Trophoblast cell (in vitro differentiated cells and primary cell): ENCODE measurements around the gene HGFAC.

Source experiments
- DNase-seq, 2 donors: peaks; one replicate each; pipeline ENCODE4 v3.0.0-alpha.2; 2016
- H2AFZ ChIP-seq: 2 replicates; pipeline ENCODE4 v1.6.1; 2013; ENCODE audit warnings: low read length, moderate library complexity, mild to moderate bottlenecking; ENCODE audit not compliant: insufficient read depth, poor library complexity
- H2AK5ac ChIP-seq: 2 replicates; pipeline ENCODE4 v1.6.1; 2013; ENCODE audit warnings: mild to moderate bottlenecking, low read length
- H2BK120ac ChIP-seq: 2 replicates; pipeline ENCODE4 v1.6.1; 2013; ENCODE audit warnings: low read length, mild to moderate bottlenecking, moderate library complexity; ENCODE audit not compliant: insufficient read depth, poor library complexity
- H2BK12ac ChIP-seq: 2 replicates; pipeline ENCODE4 v1.6.1; 2013; ENCODE audit warnings: mild to moderate bottlenecking, low read length, moderate library complexity
- H2BK5ac ChIP-seq: 2 replicates; pipeline ENCODE4 v1.6.1; 2013; ENCODE audit warnings: low read length, low read depth, moderate library complexity, mild to moderate bottlenecking; ENCODE audit not compliant: poor library complexity
- H3K14ac ChIP-seq: 2 replicates; pipeline ENCODE4 v1.6.1; 2013; ENCODE audit warnings: mild to moderate bottlenecking, low read length
- H3K18ac ChIP-seq: 2 replicates; pipeline ENCODE4 v1.6.1; 2013; ENCODE audit warnings: mild to moderate bottlenecking, low read length
- H3K23ac ChIP-seq: 2 replicates; pipeline ENCODE4 v1.6.1; 2013; ENCODE audit warnings: low read length
- H3K27ac ChIP-seq: 2 replicates; pipeline ENCODE4 v1.5.1; 2013; ENCODE audit warnings: low read depth, mild to moderate bottlenecking, inconsistent platforms, low read length, moderate library complexity
- H3K27me3 ChIP-seq: 2 replicates; pipeline ENCODE4 v1.6.1; 2013; ENCODE audit warnings: inconsistent platforms, mild to moderate bottlenecking, low read length, moderate library complexity; ENCODE audit not compliant: insufficient read depth
- H3K36me3 ChIP-seq, 2 experiments: 1 replicate in 1 of 2; 2 replicates in 1 of 2; pipeline ENCODE4 v1.6.1; 2013; ENCODE audit warnings: low read length in 2 of 2, mild to moderate bottlenecking in 2 of 2, moderate library complexity in 1 of 2; ENCODE audit not compliant: insufficient read depth in 2 of 2, control insufficient read depth in 1 of 2
- H3K4ac ChIP-seq: 2 replicates; pipeline ENCODE4 v1.6.1; 2013; ENCODE audit warnings: low read depth, mild to moderate bottlenecking, low read length, moderate library complexity
- H3K4me1 ChIP-seq, 2 experiments: 1 replicate in 1 of 2; 2 replicates in 1 of 2; pipeline ENCODE4 v1.6.1; 2013; ENCODE audit warnings: low read length in 2 of 2, mild to moderate bottlenecking in 2 of 2, moderate library complexity in 1 of 2; ENCODE audit not compliant: insufficient read depth in 2 of 2, control insufficient read depth in 1 of 2
- H3K4me2 ChIP-seq: 2 replicates; pipeline ENCODE4 v1.6.1; 2013; ENCODE audit warnings: inconsistent platforms, mild to moderate bottlenecking, low read length, moderate library complexity
- H3K4me3 ChIP-seq: 2 replicates; pipeline ENCODE4 v1.5.1; 2013; ENCODE audit warnings: mild to moderate bottlenecking, low read depth, low read length, inconsistent platforms
- H3K79me1 ChIP-seq: one replicate; pipeline ENCODE4 v1.6.1; 2013; ENCODE audit warnings: low read length
- H3K79me2 ChIP-seq: 2 replicates; pipeline ENCODE4 v1.6.1; 2013; ENCODE audit warnings: low read length, mild to moderate bottlenecking; ENCODE audit not compliant: control insufficient read depth, insufficient read depth, poor library complexity
- H3K9ac ChIP-seq: 2 replicates; pipeline ENCODE4 v1.6.1; 2013; ENCODE audit warnings: mild to moderate bottlenecking, low read length
- H3K9me3 ChIP-seq: 2 replicates; pipeline ENCODE4 v1.6.1; 2013; ENCODE audit warnings: low read depth, mild to moderate bottlenecking, control low read depth, inconsistent platforms, low read length; ENCODE audit not compliant: insufficient read depth
- H4K12ac ChIP-seq: 2 replicates; pipeline ENCODE4 v1.6.1; 2013; ENCODE audit warnings: low read depth, mild to moderate bottlenecking, low read length, moderate library complexity
- H4K8ac ChIP-seq: 2 replicates; pipeline ENCODE4 v1.6.1; 2013; ENCODE audit warnings: low read depth, mild to moderate bottlenecking, low read length, moderate library complexity
- H4K91ac ChIP-seq: one replicate; pipeline ENCODE4 v1.6.1; 2013; ENCODE audit warnings: low read depth, mild to moderate bottlenecking, low read length, moderate library complexity
- WGBS: extraction: QIAGEN DNeasy Blood & Tissue Kit; methylation state at CpG from one replicate; pipeline ENCODE4 v1.1.7; 2013; ENCODE audit warnings: missing lambda C conversion rate; ENCODE audit not compliant: insufficient read length, insufficient coverage; ENCODE audit errors: extremely low coverage; 5-methylcytosine and 5-hydroxymethylcytosine counted together

Gene HGFAC

DNA sequence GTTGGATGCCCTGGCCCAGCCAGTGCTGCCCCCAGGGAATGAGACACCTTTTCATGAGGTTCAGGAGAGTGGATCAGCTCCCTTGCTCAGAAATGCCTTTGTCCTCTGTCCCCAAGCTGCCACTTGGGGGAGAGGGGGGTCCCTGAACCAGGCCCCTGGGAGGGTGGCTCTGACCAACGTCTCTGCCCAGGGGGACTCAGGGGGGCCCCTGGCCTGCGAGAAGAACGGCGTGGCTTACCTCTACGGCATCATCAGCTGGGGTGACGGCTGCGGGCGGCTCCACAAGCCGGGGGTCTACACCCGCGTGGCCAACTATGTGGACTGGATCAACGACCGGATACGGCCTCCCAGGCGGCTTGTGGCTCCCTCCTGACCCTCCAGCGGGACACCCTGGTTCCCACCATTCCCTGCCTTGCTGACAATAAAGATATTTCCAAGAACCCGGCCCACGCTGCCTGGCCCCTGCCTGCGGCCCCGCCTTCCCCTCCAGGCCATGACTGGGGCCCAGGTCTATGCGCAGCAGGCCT lies 7.3 kb downstream of the HGFAC start:
- no peak overlapping the region for H4K12ac ChIP-seq
- H3K4me1 ChIP-seq = no peaks in the 10 kb centered on the region
- no peak overlapping the region for H3K9ac ChIP-seq
- no peak overlapping the region for H3K23ac ChIP-seq
- H2AFZ ChIP-seq = no peak overlapping the region
- no peak overlapping the region for H3K4me2 ChIP-seq
- WGBS = no CpG with 5 or more reads among the region's 21 CpGs
- H3K14ac ChIP-seq = no peak overlapping the region
- no peaks in the 10 kb centered on the region for H3K27me3 ChIP-seq
- peaks cover 4% of the 10 kb centered on the region for H3K9me3 ChIP-seq
- H2AK5ac ChIP-seq = no peak overlapping the region
- H3K27ac ChIP-seq = no peak overlapping the region
- no peak for DNase-seq
- no peaks in the 10 kb centered on the region for H3K79me1 ChIP-seq
- H2BK120ac ChIP-seq = no peak overlapping the region
- H3K4ac ChIP-seq = no peak overlapping the region
- no peak overlapping the region for H4K8ac ChIP-seq
- H2BK12ac ChIP-seq = no peak overlapping the region
- no peak overlapping the region for H3K4me3 ChIP-seq
- no peaks in the 10 kb centered on the region for H3K36me3 ChIP-seq
- H2BK5ac ChIP-seq = no peak overlapping the region
- H3K18ac ChIP-seq = no peak overlapping the region
- H4K91ac ChIP-seq = no peak overlapping the region
- H3K79me2 ChIP-seq = no peaks in the 10 kb centered on the region

DNA sequence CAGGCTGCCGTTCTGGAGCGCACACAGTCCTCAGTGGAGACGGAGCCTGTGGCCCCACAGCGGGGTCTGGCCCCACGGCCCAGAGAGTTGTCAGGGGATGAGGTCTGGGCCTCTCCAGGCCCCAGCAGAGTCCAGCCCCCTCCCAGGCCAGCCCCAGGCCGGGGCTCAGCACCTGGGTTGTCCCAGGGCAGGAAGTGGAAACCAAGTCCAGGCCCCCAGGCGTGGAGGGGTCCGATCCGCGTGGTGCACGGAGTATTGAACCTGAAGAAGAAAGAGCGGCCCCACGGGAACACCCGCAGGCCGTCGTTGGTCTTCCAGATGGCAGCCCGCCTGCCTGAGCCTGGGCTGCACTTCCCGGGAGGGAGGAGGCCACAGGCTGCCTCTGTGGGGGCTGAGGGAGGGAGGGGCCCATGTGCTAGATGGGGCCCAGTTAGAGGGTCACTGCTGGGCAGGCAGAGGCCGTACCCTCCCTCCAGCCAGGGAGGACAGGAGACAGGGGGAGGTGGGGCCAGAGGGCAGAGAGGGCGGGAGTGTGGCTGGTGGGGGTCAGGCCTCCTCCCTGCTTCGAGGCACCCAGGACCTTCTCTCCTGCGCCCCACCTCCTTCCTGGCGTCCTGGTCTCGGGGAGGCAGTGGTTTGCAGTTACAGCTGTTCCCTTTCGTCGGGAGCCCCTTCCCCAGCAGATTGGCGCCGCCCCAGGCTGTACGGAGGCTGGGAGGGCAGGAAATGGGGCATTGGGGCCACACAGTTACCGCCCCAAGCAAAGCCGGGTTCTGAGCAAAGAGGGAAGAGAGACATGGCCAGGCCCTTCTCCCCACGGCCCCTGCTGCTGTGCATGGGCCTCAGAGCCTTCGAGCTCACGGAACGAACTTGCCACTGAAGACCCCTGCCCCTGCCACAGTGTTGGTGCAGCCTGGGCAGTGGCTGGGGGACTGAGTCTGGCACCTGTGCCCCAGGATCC lies 8.1 kb downstream of the HGFAC start:
- Histone ChIP-seq H4K12ac (no peak overlapping the region), H3K27me3 (no peaks in the 10 kb centered on the region), H3K4me3 (no peak overlapping the region), H4K8ac (no peak overlapping the region), H3K79me2 (no peaks in the 10 kb centered on the region), H2BK120ac (no peak overlapping the region), H3K36me3 (no peaks in the 10 kb centered on the region), H3K14ac (no peak overlapping the region), H3K79me1 (no peaks in the 10 kb centered on the region), H2AK5ac (no peak overlapping the region), H2BK5ac (no peak overlapping the region), H3K27ac (no peak overlapping the region), H3K9ac (no peak overlapping the region), H3K18ac (no peak overlapping the region), H3K23ac (no peak overlapping the region), H3K4me1 (no peaks in the 10 kb centered on the region), H3K4ac (no peak overlapping the region), H2AFZ (no peak overlapping the region), H4K91ac (no peak overlapping the region), H2BK12ac (no peak overlapping the region), H3K9me3 (peaks cover 6% of the 10 kb centered on the region), H3K4me2 (no peak overlapping the region)
- no CpG with 5 or more reads among the region's 35 CpGs for WGBS
- no peak for DNase-seq

DNA sequence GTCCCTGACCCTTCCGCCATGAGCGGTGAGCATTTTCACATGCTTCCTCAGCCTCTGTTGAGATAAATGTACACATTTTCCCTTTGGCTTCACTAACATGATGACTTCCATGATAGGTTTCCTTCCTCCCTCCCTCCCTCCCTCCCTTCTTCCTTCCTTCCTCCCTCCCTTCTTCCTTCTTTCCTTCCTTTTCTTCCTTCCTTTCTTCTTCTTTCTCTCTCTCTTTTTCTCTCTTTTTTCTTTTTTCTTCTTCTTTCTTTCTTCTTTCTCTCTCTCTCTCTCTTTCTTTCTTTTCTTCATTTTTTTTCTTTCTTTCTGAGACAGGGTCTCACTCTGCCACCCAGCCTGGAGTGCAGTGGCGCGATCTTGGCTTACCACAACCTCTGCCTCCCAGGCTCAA lies 8.9 kb downstream of the HGFAC start:
- Histone ChIP-seq H3K9ac (no peak overlapping the region), H2AK5ac (no peak overlapping the region), H3K4me3 (no peak overlapping the region), H3K4me2 (no peak overlapping the region), H3K79me2 (no peaks in the 10 kb centered on the region), H2BK5ac (no peak overlapping the region), H2AFZ (no peak overlapping the region), H3K18ac (no peak overlapping the region), H4K91ac (no peak overlapping the region), H3K36me3 (no peaks in the 10 kb centered on the region), H2BK12ac (no peak overlapping the region), H3K23ac (no peak overlapping the region), H3K79me1 (no peaks in the 10 kb centered on the region), H3K9me3 (peaks cover 6% of the 10 kb centered on the region), H3K27me3 (no peaks in the 10 kb centered on the region), H3K27ac (no peak overlapping the region), H3K4me1 (no peaks in the 10 kb centered on the region), H4K12ac (no peak overlapping the region), H3K14ac (no peak overlapping the region), H4K8ac (no peak overlapping the region), H2BK120ac (no peak overlapping the region), H3K4ac (no peak overlapping the region)
- no CpG with 5 or more reads among the region's 4 CpGs for WGBS
- DNase-seq = no peak

DNA sequence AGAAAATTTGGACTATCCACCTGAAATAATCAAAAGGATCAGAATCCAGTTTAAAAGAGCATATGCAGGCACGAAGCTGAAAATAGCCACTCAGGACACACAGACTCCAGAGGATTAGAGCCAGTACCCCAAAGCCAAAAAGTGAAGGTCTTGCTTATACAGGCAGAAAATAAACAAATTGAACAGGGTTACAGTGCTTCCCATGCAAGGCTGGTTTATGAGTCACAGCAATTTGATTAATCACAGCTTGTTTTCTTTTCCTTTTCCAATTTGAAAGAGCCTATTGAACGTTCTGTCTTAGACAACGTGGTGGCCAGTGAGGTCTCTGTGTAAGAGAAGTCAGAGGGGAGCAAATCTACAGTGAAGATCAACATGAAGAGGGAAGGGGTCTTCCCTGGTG lies 10.2 kb downstream of the HGFAC start:
- H4K8ac ChIP-seq = no peak overlapping the region
- H3K79me1 ChIP-seq = no peaks in the 10 kb centered on the region
- no peaks in the 10 kb centered on the region for H3K36me3 ChIP-seq
- H3K4me3 ChIP-seq = no peak overlapping the region
- no peaks in the 10 kb centered on the region for H3K79me2 ChIP-seq
- H2AK5ac ChIP-seq = no peak overlapping the region
- H3K27me3 ChIP-seq = no peaks in the 10 kb centered on the region
- no peak overlapping the region for H2BK120ac ChIP-seq
- H3K27ac ChIP-seq = no peak overlapping the region
- DNase-seq = no peak
- H3K18ac ChIP-seq = no peak overlapping the region
- H2BK12ac ChIP-seq = no peak overlapping the region
- no peak overlapping the region for H3K4me2 ChIP-seq
- H3K9ac ChIP-seq = no peak overlapping the region
- WGBS = no CpG with 5 or more reads among the region's 3 CpGs
- H4K91ac ChIP-seq = no peak overlapping the region
- H3K23ac ChIP-seq = no peak overlapping the region
- H2BK5ac ChIP-seq = no peak overlapping the region
- no peaks in the 10 kb centered on the region for H3K4me1 ChIP-seq
- H2AFZ ChIP-seq = no peak overlapping the region
- peaks cover 6% of the 10 kb centered on the region for H3K9me3 ChIP-seq
- H3K14ac ChIP-seq = no peak overlapping the region
- no peak overlapping the region for H3K4ac ChIP-seq
- no peak overlapping the region for H4K12ac ChIP-seq
